ENCODE data around the gene HOXA7.

HOXA7 gene

DNA sequence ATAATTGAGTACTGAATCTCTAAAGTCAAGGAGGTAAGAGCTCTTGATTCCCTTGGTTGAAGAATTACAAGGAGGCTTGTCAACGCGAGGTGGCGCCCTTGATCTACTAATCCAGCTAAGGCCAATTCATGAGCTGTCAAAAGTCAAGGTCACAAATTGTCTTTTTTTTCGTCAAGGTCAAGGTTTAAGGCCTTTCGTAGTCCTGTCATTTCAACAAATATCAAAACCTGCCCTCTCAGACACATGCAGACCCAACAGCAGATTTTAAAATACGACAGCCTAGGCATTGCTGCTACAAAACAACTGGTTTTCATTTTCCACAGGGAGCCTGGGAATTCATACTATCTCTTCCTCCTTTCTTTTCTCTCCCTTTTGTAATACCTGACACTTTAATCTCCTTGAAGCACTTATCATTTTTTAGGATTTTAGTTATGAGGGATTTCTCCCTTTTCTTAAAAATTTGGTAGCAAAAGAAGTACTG is 39.9 kb upstream of the HOXA7 start (continued):
- no peak for TF ChIP-seq KLF1 (tag by site-specific recombination; IDR thresholded peaks at IDR 0.05)
- peak; percentile 46; the same call in 1 of the 2 replicates for TF ChIP-seq ZNF660 (tag by site-specific recombination; IDR thresholded peaks at IDR 0.05)
- TF ChIP-seq ZNF302 (tag by site-specific recombination; IDR thresholded peaks at IDR 0.05; ENCODE audit: low read depth): no peak
- no peak for TF ChIP-seq ZNF530 (tag by site-specific recombination; IDR thresholded peaks at IDR 0.05; ENCODE audit: low read depth)
- no peak for TF ChIP-seq ZNF140 (tag by site-specific recombination; IDR thresholded peaks at IDR 0.05)
- TF ChIP-seq, protein P1, sequence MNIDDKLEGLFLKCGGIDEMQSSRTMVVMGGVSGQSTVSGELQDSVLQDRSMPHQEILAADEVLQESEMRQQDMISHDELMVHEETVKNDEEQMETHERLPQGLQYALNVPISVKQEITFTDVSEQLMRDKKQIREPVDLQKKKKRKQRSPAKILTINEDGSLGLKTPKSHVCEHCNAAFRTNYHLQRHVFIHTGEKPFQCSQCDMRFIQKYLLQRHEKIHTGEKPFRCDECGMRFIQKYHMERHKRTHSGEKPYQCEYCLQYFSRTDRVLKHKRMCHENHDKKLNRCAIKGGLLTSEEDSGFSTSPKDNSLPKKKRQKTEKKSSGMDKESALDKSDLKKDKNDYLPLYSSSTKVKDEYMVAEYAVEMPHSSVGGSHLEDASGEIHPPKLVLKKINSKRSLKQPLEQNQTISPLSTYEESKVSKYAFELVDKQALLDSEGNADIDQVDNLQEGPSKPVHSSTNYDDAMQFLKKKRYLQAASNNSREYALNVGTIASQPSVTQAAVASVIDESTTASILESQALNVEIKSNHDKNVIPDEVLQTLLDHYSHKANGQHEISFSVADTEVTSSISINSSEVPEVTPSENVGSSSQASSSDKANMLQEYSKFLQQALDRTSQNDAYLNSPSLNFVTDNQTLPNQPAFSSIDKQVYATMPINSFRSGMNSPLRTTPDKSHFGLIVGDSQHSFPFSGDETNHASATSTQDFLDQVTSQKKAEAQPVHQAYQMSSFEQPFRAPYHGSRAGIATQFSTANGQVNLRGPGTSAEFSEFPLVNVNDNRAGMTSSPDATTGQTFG (tag by site-specific recombination; IDR thresholded peaks at IDR 0.05; ENCODE audit: borderline replicate concordance): no peak
- TF ChIP-seq ZNF366 (tag by site-specific recombination; conservative IDR thresholded peaks at IDR 0.05): peak; percentile 79
- TF ChIP-seq MZF1 (tag by site-specific recombination; IDR thresholded peaks at IDR 0.05; ENCODE audit: borderline replicate concordance): no peak
- TF ChIP-seq, protein P2, sequence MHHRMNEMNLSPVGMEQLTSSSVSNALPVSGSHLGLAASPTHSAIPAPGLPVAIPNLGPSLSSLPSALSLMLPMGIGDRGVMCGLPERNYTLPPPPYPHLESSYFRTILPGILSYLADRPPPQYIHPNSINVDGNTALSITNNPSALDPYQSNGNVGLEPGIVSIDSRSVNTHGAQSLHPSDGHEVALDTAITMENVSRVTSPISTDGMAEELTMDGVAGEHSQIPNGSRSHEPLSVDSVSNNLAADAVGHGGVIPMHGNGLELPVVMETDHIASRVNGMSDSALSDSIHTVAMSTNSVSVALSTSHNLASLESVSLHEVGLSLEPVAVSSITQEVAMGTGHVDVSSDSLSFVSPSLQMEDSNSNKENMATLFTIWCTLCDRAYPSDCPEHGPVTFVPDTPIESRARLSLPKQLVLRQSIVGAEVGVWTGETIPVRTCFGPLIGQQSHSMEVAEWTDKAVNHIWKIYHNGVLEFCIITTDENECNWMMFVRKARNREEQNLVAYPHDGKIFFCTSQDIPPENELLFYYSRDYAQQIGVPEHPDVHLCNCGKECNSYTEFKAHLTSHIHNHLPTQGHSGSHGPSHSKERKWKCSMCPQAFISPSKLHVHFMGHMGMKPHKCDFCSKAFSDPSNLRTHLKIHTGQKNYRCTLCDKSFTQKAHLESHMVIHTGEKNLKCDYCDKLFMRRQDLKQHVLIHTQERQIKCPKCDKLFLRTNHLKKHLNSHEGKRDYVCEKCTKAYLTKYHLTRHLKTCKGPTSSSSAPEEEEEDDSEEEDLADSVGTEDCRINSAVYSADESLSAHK (tag by site-specific recombination; IDR thresholded peaks at IDR 0.05): no peak
- TF ChIP-seq ZNF521 (tag by site-specific recombination; IDR thresholded peaks at IDR 0.05): no peak
- TF ChIP-seq ZXDB (tag by site-specific recombination; IDR thresholded peaks at IDR 0.05): 0 out of 2 replicates have a peak, but pooled peaks have one; percentile 23
- TF ChIP-seq ZNF138 (tag by site-specific recombination; IDR thresholded peaks at IDR 0.05; ENCODE audit: borderline replicate concordance): no peak
- no peak for TF ChIP-seq HOXC10 (CRISPR knock-in tag; IDR thresholded peaks at IDR 0.05)
- TF ChIP-seq SCRT1 (tag by site-specific recombination; IDR thresholded peaks at IDR 0.05; ENCODE audit: borderline replicate concordance): no peak
- TF ChIP-seq, protein P3, sequence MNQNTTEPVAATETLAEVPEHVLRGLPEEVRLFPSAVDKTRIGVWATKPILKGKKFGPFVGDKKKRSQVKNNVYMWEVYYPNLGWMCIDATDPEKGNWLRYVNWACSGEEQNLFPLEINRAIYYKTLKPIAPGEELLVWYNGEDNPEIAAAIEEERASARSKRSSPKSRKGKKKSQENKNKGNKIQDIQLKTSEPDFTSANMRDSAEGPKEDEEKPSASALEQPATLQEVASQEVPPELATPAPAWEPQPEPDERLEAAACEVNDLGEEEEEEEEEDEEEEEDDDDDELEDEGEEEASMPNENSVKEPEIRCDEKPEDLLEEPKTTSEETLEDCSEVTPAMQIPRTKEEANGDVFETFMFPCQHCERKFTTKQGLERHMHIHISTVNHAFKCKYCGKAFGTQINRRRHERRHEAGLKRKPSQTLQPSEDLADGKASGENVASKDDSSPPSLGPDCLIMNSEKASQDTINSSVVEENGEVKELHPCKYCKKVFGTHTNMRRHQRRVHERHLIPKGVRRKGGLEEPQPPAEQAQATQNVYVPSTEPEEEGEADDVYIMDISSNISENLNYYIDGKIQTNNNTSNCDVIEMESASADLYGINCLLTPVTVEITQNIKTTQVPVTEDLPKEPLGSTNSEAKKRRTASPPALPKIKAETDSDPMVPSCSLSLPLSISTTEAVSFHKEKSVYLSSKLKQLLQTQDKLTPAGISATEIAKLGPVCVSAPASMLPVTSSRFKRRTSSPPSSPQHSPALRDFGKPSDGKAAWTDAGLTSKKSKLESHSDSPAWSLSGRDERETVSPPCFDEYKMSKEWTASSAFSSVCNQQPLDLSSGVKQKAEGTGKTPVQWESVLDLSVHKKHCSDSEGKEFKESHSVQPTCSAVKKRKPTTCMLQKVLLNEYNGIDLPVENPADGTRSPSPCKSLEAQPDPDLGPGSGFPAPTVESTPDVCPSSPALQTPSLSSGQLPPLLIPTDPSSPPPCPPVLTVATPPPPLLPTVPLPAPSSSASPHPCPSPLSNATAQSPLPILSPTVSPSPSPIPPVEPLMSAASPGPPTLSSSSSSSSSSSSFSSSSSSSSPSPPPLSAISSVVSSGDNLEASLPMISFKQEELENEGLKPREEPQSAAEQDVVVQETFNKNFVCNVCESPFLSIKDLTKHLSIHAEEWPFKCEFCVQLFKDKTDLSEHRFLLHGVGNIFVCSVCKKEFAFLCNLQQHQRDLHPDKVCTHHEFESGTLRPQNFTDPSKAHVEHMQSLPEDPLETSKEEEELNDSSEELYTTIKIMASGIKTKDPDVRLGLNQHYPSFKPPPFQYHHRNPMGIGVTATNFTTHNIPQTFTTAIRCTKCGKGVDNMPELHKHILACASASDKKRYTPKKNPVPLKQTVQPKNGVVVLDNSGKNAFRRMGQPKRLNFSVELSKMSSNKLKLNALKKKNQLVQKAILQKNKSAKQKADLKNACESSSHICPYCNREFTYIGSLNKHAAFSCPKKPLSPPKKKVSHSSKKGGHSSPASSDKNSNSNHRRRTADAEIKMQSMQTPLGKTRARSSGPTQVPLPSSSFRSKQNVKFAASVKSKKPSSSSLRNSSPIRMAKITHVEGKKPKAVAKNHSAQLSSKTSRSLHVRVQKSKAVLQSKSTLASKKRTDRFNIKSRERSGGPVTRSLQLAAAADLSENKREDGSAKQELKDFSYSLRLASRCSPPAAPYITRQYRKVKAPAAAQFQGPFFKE (tag by site-specific recombination; IDR thresholded peaks at IDR 0.05; ENCODE audit: borderline replicate concordance): no peak
- TF ChIP-seq ZNF610 (tag by site-specific recombination; IDR thresholded peaks at IDR 0.05; ENCODE audit: borderline replicate concordance): no peak
- no peak for TF ChIP-seq ZNF514 (tag by site-specific recombination; IDR thresholded peaks at IDR 0.05)
- TF ChIP-seq ZEB2 (tag by site-specific recombination; IDR thresholded peaks at IDR 0.05): 0 out of 2 replicates have a peak, but pooled peaks have one; percentile 35
- TF ChIP-seq ZNF423 (tag by site-specific recombination; IDR thresholded peaks at IDR 0.05): no peak
- no peak for TF ChIP-seq YY1 (tag by site-specific recombination; IDR thresholded peaks at IDR 0.05)
- peak; percentile 87 for TF ChIP-seq BCL11A (tag by site-specific recombination; IDR thresholded peaks at IDR 0.05; ENCODE audit: low read depth)
- TF ChIP-seq GLI4 (tag by site-specific recombination; IDR thresholded peaks at IDR 0.05): no peak
